NCI-H460 (cell line): ENCODE data around the gene TCEA2. TPM values are rescaled to one million over a fixed set of nuclear protein-coding genes. Genes with fewer than 3 reads are reported as not detected.

Experiments
- DNase-seq: peaks from one replicate; pipeline ENCODE4 v3.0.0-alpha.2; 2016; ENCODE audit warnings: low read depth; ENCODE audit errors: extremely low read depth
- small RNA-seq, 2 experiments: library from RNA; depleted of rRNA; stranded (forward); fragments of <200 nt; gene quantifications; one replicate each; pipeline ENCODE3, GENCODE V24; 2014
- total RNA-seq: library from RNA; depleted of rRNA; stranded (reverse); fragments of >200 nt; shearing (Covaris generic); gene quantifications from 2 replicates; pipeline ENCODE4 v1.2.3, GENCODE V29; 2014; rRNA removed

TCEA2 gene
- total RNA-seq, 1 experiment from 2014 or later, result 31.0 TPM

GRCh38 chr20:64119301-64119680, 56.3 kb downstream of the TCEA2 start:
- DNase-seq, result no peak

GRCh38 chr20:64119681-64120341, 56.8 kb downstream of the TCEA2 start:
- no peak for DNase-seq

GRCh38 chr20:64121586-64121985, 58.6 kb downstream of the TCEA2 start:
- no peak for DNase-seq

Small RNA genes within 50 kb of the gene (small RNA-seq; reads per million reads assigned to genes)
- gene AL355803.1 (0 reads per million in 2 experiments), gene MIR6813 (0 reads per million in 2 experiments)

Other genes starting within 250 kb of the TCEA2 start
- gene ZBTB46, start 231.9 kb upstream of the TCEA2 start, total RNA-seq, result 0.20 and 0.30 TPM in 2 replicates
- not detected in 2 replicates for gene ABHD16B, start 201.7 kb upstream of the TCEA2 start, total RNA-seq
- gene TPD52L2, start 197.9 kb upstream of the TCEA2 start, total RNA-seq, result 97.6 and 103 TPM in 2 replicates
- 30.7 and 31.9 TPM in 2 replicates for gene DNAJC5, start 168.1 kb upstream of the TCEA2 start, total RNA-seq
- 17.9 and 18.5 TPM in 2 replicates for gene UCKL1, start 106.8 kb upstream of the TCEA2 start, total RNA-seq
- gene ZNF512B, start 93.3 kb upstream of the TCEA2 start, total RNA-seq, result 6.6 and 6.9 TPM in 2 replicates
- gene SAMD10, start 83.6 kb upstream of the TCEA2 start, total RNA-seq, result 2.6 and 3.6 TPM in 2 replicates
- 45.1 and 47.9 TPM in 2 replicates for gene PRPF6, start 82.1 kb upstream of the TCEA2 start, total RNA-seq
- gene C20orf204, start 27.0 kb upstream of the TCEA2 start, total RNA-seq, result 0.75 and 0.87 TPM in 2 replicates
- gene SOX18, start 13.6 kb upstream of the TCEA2 start, total RNA-seq, result 0.77 and 1.7 TPM in 2 replicates
- 12.6 and 15.0 TPM in 2 replicates for gene RGS19, start 16.3 kb downstream of the TCEA2 start, total RNA-seq
- gene OPRL1, start 16.9 kb downstream of the TCEA2 start, total RNA-seq, result 0.17 and 0.32 TPM in 2 replicates
- gene LKAAEAR1, start 21.2 kb downstream of the TCEA2 start, total RNA-seq, result not detected in 2 replicates
- gene NPBWR2, start 44.4 kb downstream of the TCEA2 start, total RNA-seq, result not detected in 2 replicates
- not detected in 2 replicates for gene MYT1, start 101.3 kb downstream of the TCEA2 start, total RNA-seq
- 37.8 and 45.1 TPM in 2 replicates for gene PCMTD2, start 192.6 kb downstream of the TCEA2 start, total RNA-seq